Frontal cortex (tissue), 4 donors: Measurements from ENCODE around the gene ABCA13. TPM values are rescaled to one million over a fixed set of nuclear protein-coding genes. Genes with fewer than 3 reads are reported as not detected.

Source experiments
- DNase-seq, 2 donors: peaks; one replicate each; pipeline ENCODE4 v3.0.0; 2012; ENCODE audit warnings: low spot score in 2 of 2
- FAIRE-seq: peaks from 2 replicates; lab custom pipeline; 2012; peaks lifted over from hg19 to GRCh38; lab: Jason Lieb, UNC
- total RNA-seq: library from RNA; depleted of rRNA; stranded (reverse); fragments of >200 nt; gene quantifications from one replicate; pipeline ENCODE4 v1.2.3, GENCODE V29; 2014
- donor health status: control.
- donor health status: control.
- donor health status: control.

The ABCA13 gene
- total RNA-seq, 1 donor from 2014 or later = under 0.01 TPM

DNA sequence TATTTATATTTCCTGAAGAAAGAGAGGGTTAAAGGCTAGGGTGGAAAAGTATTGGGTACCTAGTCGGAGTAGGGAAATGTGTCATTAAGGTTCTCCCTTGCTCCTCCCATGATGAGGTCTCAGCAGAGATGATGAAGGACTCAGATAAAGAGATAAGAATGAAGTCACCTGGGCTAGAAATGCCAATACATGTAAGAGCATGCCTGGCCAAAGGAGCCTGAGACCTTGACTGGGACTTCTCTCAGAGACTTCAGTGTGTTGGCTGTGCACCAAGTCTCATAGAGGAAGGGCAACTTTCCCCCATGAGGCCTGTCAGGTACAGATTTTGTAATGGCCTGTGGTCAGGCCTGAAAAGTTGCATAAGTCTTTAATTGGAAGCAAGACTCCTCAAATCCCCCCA lies 392.1 kb downstream of the ABCA13 start:
- no peak for FAIRE-seq
- DNase-seq = no peak

- DNase-seq (no peak), FAIRE-seq (no peak)
These were observed 404.3 kb downstream of the ABCA13 start for GRCh38 chr7:48575516-48575915.

DNA sequence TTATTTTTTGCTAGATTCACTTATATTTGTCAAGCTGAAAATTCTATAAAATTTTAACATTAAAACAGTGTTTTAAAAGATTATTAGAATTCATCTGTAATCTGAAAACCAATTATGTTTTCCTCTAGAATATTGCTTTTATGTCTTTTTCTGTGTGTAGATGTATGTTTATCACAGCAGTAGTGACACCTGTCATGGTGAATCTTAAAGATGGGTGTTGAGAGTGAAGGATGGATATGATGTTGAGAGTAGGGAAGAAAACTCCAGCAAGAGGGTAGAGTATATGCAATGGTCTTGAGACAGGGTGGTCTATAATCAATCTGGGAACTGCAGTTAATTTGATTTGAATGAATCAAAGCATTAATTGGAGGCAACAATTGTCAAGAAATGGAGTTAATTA lies 416.2 kb downstream of the ABCA13 start:
- DNase-seq = no peak
- no peak for FAIRE-seq

GRCh38 chr7:48594349-48594748 lies 423.1 kb downstream of the ABCA13 start:
- FAIRE-seq (no peak), DNase-seq (no peak)

DNA sequence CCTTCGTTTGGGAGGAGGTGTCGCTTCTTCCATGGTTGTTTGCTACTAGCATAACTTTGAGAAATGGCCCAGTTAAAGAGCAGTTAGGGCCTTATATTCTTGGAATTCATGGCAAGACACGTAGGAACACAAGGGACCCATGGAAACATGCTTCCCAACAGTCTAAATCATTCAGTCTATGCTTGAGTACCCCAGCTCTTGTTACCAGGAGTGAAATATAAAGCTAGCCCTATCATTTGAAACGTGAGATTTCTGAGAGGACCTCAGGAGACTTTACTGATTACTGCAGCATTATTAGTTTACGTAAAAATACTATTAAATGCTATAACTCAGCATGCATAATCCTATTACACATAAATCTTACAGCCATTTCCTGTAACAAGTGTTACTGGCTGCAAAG lies 424.5 kb downstream of the ABCA13 start:
- FAIRE-seq = no peak
- DNase-seq = no peak

GRCh38 chr7:48610705-48611104 lies 439.4 kb downstream of the ABCA13 start:
- no peak for FAIRE-seq
- no peak for DNase-seq

- DNase-seq (no peak), FAIRE-seq (no peak)
These were observed 440.7 kb downstream of the ABCA13 start for GRCh38 chr7:48611993-48612392.

DNA sequence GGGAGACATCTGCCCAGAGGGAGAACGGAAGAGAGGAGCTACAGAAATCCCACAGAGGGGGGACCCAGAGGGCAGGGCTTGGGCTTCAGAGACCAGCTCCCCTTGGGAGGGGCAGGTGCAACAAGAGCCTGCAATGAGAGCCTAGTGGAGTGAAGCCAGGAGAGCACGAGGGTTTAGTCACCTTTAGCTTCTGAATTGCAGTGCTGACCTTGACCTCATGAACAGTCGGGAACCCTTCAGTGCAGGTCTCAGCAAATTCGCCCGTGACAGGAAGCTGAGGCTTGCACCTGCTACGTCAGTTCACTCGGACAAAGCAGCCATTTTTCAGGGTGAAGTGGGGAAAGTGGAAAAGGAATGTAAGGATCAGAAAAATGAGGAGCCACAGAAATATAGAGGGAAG lies 446.2 kb downstream of the ABCA13 start:
- no peak for FAIRE-seq
- DNase-seq = no peak

GRCh38 chr7:48617993-48618392 lies 446.7 kb downstream of the ABCA13 start:
- no peak for FAIRE-seq
- DNase-seq = no peak

- no peak for FAIRE-seq
These were observed 449.8 kb downstream of the ABCA13 start for GRCh38 chr7:48621076-48621475.

GRCh38 chr7:48627164-48627563 lies 455.9 kb downstream of the ABCA13 start:
- FAIRE-seq (no peak), DNase-seq (no peak)

More at GRCh38 chr7:48621076-48621475, 449.8 kb downstream of the ABCA13 start:
- DNase-seq = no peak

DNA sequence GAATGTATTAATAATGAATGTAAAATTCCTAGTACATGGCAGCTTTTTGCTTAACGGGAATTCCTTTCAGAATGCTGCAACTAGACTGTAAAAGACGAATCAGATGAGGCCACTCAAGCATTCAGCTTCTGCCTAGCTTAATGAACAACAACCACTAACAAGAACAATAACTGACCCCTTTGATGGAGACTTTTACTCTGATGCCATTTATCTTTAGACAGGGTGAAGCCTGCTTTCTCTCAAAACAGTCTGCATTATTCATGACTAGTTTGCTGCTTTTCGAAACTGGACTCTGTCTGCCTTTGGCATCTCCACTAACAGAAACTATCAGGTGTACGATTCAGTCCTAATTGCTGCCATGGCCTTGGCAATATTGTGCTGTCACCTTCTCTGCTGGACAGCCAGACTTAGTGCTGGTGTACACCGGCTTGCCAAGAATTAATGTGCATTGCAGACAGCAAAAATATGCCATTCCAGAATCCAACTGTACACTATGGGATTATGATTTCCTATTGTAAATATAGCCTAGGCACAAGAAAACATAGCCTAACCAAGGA lies 457.6 kb downstream of the ABCA13 start:
- FAIRE-seq (no peak), DNase-seq (no peak)

GRCh38 chr7:48634116-48634632 lies 462.9 kb downstream of the ABCA13 start:
- FAIRE-seq = no peak
- no peak for DNase-seq

DNA sequence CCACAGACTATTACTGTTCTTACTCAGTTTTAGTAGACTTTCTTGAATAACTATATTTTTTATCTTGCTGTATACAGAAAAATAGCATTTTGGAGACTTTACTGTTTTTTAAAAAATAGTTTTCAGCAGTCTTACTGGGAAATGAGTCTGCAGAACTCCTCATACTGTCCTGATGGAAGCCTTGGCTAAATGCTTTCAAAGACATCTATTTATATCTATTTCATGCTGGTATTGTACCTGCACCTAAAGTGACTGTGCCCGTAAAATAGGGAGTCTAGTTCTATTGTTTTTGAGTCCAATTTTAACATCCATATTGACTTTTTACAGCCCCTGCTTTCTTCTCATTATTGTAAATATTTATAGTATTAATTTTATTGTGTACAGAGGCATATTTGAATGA lies 464.5 kb downstream of the ABCA13 start:
- no peak for FAIRE-seq
- no peak for DNase-seq

DNA sequence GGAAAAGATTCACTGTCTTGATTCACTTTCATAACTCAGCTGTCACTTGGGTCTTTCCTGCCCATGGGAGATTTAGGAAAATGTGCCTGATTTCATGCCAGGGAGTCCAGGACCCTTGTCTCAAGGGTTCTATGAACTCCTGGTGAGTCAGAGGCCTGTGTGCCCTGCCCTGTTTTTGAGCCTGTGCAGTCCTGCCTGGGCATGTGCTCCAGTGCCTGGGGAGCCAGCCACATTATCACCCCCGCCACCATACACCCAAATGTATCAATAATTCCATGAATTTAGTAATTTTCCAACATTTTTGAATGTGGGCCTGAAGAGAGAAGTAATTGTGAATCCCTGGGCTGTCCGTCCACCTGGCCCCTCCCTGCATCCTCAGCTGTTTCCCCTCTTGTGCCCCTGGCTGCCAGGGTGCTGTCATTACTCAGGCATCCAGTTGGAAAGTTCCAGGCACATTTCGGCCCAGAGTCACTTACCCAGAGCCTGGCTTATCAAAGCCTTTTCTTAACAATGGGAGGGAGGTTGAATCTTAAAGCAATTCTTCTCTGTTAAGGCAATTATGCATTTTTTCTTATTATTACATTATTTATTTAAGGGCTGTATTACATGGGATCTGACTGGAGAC lies 465.2 kb downstream of the ABCA13 start:
- DNase-seq (no peak), FAIRE-seq (no peak)

GRCh38 chr7:48637382-48637781 lies 466.1 kb downstream of the ABCA13 start:
- FAIRE-seq (no peak), DNase-seq (no peak)

GRCh38 chr7:48638041-48638440 lies 466.8 kb downstream of the ABCA13 start:
- no peak for DNase-seq
- FAIRE-seq = no peak

DNA sequence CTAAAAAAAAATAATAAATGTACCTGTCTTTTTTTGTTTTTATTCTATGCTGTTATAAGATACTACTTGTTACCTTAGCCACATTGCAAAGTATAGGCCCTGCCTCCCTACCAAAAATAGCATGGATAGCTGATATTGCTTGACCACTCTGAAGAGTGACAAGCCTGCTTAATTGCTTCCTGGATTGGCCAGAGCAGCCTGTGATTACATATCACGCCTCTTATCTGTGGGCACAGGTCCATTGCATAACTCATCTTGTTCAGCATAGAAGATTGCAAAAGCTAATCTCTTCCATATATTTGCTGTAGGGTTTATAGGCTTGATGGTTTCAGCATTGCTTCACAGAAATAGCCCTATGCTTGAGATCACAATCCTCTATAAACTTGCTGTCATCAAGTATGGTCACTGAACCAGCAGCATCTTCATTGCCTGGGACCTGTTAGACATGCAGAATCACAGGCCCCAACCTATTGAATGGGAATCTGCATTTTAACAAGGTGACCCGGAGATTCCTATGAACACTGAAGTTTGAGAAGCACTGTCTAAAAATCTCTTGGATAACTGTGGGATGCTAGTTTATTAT lies 472.3 kb downstream of the ABCA13 start:
- DNase-seq (no peak), FAIRE-seq (no peak)

DNA sequence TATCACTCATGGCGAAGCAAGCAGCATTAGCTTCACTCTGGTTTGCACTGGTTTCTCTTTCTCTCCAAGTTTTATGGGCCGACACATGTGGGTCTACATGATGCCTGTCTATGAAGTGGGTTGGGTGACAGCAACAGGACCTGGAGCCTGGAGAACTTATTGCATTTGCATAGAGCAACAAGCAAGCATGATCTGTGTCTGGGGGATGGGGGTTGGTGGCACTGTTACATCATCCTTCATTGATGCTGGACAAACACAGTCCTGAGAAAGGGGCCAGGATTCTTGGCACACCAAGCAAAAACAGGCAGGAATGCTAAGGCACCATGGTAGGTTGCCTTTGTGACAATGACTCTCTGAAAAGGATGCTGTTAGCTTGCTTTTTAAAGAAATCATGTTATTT lies 486.9 kb downstream of the ABCA13 start:
- no peak for DNase-seq
- no peak for FAIRE-seq

DNA sequence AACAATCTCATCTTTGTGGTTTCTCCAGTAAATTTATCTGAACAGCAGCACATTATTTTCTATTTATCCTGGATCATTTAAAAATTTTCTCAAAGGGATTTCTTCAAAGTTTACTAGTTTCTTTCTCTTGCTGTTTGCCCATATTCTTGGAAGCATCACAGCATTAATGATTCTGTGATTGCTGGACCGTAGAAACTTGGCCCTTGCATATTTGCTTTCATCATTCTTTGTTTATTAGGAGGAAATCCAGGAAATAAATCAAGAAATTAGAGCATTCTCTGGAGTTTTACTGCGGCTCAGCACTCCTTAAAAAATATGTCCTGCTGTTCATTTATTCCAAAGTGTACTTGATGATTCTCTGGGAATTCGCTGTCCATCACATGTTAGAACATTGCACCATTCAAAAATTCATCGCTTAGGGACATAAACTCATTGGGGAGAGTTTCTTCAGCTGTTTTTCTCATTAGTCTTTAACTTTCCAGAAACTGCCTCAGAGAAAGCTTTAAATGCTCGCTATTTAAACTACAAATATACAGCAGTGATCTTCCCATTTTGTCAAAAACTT lies 489.1 kb downstream of the ABCA13 start:
- DNase-seq = no peak
- no peak for FAIRE-seq

DNA sequence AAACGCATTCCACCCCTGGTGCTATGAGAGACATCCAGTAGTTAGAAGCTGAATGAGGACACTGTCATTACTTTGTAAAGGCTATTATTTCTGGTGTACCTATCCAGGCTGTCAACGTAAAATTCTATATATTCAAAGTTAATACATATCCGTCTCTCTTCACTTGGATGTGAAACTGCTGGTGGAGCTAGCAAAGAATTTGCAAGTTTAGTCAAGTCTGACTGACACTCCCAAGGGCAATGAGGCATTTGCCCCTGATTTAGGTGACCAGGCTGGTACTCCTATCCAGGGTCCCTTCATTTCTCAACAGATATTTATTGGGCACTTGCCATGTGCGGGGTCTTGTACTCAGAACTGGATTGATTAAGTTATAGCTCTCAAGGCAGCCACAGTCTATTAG lies 493.0 kb downstream of the ABCA13 start:
- FAIRE-seq (no peak), DNase-seq (no peak)
